Right forelimb (tissue), 1 donor: ENCODE results near the gene PAPPA.

ENCODE experiments used
- DNase-seq: peaks from one replicate; pipeline ENCODE4 v3.0.0-alpha.2; 2018

The PAPPA gene

GRCh38 chr9:116187570-116188170 lies 34.1 kb downstream of the PAPPA start:
- DNase-seq, result no peak

- no peak for DNase-seq
Observed at GRCh38 chr9:116189683-116190082, 36.1 kb downstream of the PAPPA start.

- no peak for DNase-seq
Observed at GRCh38 chr9:116190637-116191396, 37.2 kb downstream of the PAPPA start.

GRCh38 chr9:116191576-116192415 lies 38.2 kb downstream of the PAPPA start:
- no peak for DNase-seq

GRCh38 chr9:116193636-116194035 lies 40.0 kb downstream of the PAPPA start:
- no peak for DNase-seq

- no peak for DNase-seq
Observed at GRCh38 chr9:116196806-116197205, 43.2 kb downstream of the PAPPA start.

- DNase-seq, result no peak
Observed at GRCh38 chr9:116198344-116198743, 44.8 kb downstream of the PAPPA start.

GRCh38 chr9:116202219-116202912 lies 48.8 kb downstream of the PAPPA start:
- DNase-seq, result no peak

GRCh38 chr9:116204252-116204882 lies 50.8 kb downstream of the PAPPA start:
- no peak for DNase-seq

- DNase-seq, result no peak
Observed at GRCh38 chr9:116207371-116208111, 54.0 kb downstream of the PAPPA start.

- DNase-seq, result no peak
Observed at GRCh38 chr9:116208417-116209232, 55.0 kb downstream of the PAPPA start.

GRCh38 chr9:116209414-116210116 lies 56.0 kb downstream of the PAPPA start:
- no peak for DNase-seq

GRCh38 chr9:116212986-116213692 lies 59.5 kb downstream of the PAPPA start:
- no peak for DNase-seq

GRCh38 chr9:116213693-116214047 lies 60.1 kb downstream of the PAPPA start:
- DNase-seq, result no peak

- DNase-seq, result no peak
Observed at GRCh38 chr9:116218399-116218798, 64.8 kb downstream of the PAPPA start.

- DNase-seq, result no peak
Observed at GRCh38 chr9:116219686-116220085, 66.1 kb downstream of the PAPPA start.

- DNase-seq, result no peak
Observed at GRCh38 chr9:116223926-116224325, 70.3 kb downstream of the PAPPA start.

- DNase-seq, result no peak
Observed at GRCh38 chr9:116230051-116230632, 76.6 kb downstream of the PAPPA start.

GRCh38 chr9:116232424-116233159 lies 79.0 kb downstream of the PAPPA start:
- DNase-seq, result no peak
